NCI-H2081 treated with DMSO at 0.1 percent for 48 hours (cell line): ENCODE measurements around the gene IL20.
"Not testable (repeated sequence)": the region's sequence is repeated elsewhere in the genome, so short reads cannot be mapped to it uniquely, and the experiment has no call there.

ENCODE experiments used
- DNase-seq: peaks from one replicate; lab custom pipeline; 2025; lab: John Stamatoyannopoulos, UW

The IL20 gene

DNA sequence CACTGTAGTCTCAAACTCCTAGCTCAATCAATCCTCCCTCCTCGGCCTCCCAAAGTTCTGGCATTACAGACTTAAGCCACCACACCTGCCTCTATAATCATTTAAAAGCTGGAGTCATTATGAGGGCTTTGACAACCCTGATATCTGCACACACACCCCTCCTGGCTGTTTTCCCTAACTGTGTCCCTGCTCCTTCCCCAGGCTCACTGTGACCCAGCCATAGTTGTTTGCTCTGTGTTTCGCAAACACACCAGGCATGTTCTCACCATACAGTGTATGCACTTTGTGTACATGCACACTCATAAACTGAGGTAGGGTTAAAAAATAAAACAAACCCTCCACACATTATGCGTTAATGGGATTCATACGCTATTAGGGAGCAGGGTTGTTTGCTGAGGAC lies 21.8 kb upstream of the IL20 start:
- no peak for DNase-seq

DNA sequence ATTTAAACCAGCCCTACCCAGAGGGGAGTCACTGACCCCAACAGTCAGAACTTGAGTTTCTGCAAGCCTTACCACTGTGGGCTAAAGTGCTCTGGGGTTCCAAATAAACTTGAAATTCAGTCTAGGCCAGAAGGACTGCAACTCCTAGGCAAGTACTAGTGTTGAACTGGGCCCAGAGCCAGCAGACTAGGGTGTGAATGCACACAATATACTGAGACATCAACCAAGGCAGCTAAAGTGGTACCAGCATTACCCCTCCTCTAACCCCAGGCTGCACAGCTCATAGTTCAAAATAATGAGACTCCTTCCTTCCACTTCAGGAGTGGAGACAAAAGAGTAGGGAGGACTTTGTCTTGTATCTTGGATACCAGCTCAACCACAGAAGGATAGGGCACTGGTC lies 18.9 kb upstream of the IL20 start:
- DNase-seq, result no peak

DNA sequence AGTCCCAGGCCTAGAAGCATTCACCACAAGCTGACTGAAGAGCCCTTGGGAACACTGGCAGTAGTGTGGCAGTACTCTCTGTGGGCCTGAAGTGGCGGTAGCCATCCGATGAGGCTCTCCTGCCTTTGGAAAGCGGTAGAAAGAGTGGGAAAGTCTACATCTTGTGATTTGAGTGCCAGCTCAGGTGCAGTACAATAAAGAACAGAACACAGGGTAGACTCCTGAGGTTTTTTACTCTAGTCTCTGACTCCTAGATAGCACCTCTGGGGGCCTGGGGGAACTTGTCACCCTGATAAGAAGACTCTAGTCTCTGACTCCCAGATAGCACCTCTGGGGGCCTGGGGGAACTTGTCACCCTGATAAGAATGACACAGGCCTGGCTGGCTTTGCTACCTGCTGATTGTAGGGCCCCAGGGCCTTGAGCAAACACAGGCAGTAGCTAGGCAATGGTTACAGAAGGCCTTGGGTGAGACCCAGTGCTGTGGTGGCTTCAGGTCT lies 18.0 kb upstream of the IL20 start:
- no peak for DNase-seq

DNA sequence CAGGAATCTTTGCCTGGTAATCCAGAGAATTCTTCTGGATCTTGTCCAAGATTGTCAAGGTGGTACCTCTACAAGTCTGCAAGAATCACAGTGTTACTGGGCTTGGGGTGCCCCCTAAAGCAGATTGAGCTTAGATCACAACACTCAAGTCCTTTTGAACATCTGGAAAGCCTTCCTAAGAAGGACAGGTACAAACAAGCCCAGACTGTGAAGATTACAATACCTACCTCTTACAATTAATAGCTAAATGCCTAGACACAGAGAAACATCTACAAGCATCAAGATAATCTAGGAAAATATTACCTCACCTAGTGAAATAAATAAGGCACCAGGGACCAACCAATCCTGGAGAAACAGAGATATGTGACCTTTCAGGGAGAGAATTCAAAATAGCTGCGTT lies 17.5 kb upstream of the IL20 start:
- no peak for DNase-seq

DNA sequence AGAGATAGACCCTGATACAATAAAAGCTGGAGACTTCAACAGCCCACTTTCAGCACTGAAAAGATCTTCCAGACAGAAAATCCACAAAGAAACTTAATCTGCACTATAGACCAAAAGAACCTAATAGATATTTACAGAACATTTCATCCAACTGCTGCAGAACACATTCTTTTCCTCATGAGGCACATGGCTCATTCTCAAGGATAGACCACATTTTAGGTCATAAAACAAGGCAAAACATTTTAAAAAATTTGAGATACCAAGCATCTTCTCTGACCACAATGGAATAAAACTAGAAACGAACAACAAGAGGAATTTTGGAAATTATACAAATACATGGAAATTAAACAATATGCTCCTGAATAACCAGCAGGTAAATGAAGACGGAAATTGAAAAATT lies 15.0 kb upstream of the IL20 start:
- DNase-seq, result no peak

DNA sequence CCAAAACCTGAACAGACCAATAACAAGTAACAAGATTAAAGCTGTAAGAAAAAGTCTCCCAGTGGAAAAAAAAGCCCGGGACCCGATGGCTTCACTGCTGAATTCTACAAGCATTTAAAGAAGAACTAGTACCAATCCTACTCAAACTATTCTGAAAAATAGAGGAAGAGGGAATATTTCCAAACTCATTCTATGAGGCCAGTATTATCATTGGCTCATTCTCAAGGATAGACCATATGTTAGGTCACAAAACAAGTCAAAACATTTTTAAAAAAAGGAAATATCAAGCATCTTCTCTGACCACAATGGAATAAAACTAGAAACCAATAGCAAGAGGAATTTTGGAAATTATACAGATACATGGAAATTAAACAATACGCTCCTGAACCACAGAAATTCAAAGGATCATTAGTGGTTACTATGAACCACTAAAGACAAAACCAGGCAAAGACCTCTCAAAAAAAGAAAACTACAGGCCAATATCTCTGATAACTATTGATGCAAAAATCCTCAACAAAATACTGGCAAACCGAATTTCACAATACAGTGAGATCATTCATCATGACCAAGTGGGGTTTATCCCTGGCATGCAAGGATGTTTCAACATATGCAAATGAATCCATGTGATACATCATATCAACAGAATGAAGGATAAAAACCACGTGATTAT lies 13.9 kb upstream of the IL20 start:
- no peak for DNase-seq

DNA sequence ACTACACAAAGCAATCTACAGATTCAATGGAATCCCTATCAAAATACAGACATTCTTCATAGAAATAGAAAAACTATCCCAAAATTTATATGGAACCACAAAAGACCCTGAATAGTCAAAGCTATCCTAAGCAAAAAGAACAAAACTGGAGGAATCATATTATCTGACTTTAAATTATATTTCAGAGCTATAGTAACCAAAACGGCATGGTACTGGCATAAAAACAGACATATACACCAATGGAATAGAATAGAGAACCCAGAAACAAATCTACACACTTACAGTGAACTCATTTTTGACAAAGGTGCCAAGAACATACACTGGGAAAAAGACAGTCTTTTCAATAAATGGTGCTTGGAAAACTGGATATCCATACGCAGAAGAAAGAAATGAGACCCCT lies 12.8 kb upstream of the IL20 start:
- not testable (repeated sequence) for DNase-seq

DNA sequence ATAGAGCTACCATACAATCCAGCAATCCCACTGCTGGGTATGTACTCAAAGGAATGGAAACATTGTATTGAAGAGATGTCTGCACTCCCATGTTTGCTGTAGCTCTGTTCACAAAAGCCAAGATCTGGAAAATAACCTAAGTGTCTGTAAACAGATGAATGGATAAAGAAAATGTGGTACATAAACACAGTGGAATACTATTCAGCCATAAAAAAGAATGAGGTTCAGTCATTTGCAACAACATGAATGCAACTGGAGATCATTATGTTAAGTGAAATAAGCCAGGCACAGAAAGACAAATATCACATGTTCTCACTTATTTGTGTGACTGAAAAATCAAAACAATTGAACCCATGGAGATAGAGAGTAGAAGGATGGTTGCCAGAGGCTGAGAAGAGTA lies 11.7 kb upstream of the IL20 start:
- not testable (repeated sequence) for DNase-seq

DNA sequence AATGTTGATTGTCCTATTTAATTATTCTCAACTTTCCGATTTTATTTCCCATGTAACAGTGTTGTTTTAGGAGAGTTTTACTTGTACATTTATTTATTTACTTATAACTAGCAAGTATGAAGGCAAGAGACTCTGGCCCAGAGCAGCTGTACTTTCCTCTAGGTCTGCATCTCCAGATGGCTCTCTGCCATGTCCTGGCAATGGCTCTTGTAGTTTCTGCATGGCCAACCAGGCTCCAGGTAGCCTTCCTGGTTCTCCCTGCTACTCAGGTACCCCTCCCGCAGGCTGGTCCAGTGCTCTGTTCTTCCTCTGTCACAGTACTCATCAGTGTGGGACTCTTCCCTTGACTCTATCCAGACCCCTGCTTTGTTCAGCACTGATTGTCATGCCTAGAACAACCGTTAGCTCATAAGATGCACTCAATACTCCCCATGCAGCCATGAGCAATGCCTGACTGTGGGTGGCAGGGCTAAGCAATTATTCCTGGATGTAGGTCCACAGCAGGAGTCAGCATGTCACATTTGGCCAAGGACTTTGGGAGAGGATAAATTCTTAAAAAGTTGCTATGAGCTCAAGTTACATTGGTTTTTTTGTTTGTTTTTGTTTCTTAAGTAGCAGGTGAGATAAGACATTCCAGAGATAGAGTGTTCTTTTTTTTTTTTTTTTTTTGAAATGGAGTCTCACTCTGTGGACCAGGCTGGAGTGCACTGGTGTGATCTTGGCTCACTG lies 10.9 kb upstream of the IL20 start:
- DNase-seq, result no peak

DNA sequence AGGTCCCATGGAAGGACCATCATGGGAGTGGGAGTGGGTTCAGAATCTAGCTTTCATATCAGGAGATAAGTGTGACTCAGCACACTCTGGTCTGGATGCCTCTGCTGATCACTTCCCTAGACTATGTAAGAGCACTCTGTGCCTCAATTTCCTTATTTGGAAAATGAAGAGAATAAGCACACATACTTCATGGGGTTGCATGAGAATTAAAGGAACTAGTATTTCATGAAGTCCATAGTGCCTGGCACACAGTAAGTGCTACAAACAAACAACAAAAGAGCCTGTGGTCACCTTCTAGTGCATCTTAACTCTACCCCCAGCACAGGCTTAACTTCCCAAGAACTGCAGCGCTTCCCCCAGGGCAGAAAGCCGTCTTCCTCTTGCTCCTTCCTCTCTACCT lies 9.6 kb upstream of the IL20 start:
- DNase-seq, result no peak

DNA sequence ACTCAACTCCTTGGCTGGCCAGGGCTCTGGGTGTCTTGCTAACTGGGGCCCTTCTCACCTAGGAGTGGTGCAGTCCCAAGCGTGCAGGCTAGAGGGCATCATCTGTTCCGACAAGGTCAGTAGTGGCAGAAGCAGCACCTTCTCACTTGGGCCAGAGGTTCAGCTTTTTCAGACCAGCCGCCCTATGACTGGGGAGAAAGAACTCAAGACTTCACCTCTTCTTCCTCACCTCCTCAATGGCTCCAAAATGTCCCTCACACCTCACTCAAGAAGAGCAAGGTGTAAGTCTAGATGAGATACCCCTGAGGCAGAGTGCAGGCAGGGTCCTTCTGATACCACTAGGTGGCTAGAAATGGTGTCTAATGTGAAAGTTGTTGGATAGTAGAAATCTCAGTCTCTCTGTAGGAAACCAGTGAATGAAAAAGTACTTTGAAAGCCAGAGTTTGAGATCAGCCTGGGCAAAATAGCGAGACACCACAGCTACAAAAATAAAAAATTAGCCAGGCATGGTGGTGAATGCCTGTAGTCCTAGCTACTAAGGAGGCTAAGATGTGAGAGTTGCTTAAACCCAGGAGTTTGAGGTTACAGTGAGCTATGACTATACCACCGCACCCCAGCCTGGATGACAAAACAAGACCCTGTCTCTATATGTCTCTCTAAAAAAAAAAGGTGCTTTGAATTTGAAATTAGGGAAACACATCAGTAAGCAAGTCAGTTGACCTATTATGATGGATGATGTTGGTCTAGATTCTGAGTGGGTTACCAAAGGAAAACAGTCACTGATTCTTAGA lies 8.6 kb upstream of the IL20 start:
- DNase-seq, result no peak

DNA sequence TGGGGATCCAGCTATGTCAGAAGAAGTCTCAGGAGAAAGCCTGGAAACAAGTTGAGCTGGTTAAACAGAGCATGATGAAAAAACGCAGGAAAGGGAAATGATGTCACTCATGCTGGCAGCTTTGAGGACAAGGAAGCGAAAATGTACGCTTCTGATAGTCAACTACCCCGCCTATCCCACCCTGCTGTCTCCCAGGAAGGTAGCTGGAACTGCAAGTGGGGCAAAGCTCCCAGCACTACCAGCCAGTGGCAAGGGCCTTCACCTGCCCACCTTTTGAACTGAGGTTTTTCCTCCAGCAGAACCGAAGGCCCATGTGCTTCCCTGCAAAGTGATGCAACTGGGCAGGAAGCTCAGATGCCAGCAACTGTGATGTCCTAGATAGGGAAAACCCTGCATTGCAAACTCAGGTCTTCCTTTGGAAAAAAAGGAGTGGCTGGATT lies 6.3 kb upstream of the IL20 start:
- DNase-seq, result no peak

DNA sequence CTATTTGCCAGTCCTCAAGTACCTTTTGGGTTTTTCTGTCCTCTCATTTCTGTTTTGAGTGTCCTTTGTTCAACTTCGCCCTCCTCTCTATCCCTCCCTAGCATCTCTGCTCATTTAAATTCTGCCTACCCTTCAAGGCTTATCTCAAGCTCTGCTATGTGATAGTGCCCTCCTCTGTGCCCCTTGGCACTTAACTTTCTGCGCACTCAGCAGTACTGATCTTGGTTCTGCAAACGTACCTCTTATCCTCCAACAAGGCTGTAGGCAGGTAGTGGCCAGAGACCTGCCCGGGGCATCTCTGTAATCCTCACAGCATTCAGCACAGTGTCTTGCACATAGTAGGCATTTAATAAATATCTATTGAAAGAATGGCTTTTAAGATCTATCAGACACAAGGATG lies 5.3 kb upstream of the IL20 start:
- DNase-seq, result no peak

DNA sequence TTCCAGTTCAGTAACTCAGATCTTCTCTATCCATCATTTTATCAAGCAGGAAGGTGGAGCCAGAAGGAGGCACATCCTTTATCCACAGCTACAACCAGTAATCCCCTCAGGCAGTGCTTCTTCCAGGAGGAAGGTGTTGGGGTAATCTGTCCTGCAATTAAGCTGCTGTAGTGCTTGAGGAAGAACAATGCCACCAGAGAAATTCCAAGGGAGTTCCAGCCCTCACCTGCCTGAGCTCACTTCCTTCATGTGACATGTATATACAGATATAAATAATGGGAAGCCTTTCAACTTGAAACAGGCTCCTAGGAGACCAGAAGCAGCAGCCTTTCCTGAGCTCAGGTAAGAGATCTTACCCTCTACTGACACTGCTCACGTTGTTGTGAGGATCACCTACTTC lies 2.2 kb upstream of the IL20 start:
- DNase-seq, result no peak

DNA sequence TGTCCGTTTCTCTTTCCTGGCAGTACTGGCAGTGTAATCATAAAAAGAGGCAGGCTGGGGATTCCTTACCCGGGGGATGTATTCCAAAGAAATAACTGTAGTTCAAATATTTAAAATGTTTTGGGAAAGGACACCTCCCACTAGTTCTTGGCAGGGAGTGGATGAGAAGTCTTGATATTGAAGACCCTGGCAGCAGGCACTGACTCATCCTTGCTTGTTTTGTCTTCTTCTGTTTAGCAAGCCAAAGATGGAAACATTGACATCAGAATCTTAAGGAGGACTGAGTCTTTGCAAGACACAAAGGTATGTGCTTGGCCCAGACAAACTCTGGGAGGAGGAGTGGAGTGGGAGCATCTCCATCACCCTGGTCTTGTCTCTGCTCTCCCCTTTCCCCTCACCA lies 639 bp downstream of the IL20 start:
- DNase-seq, result no peak

DNA sequence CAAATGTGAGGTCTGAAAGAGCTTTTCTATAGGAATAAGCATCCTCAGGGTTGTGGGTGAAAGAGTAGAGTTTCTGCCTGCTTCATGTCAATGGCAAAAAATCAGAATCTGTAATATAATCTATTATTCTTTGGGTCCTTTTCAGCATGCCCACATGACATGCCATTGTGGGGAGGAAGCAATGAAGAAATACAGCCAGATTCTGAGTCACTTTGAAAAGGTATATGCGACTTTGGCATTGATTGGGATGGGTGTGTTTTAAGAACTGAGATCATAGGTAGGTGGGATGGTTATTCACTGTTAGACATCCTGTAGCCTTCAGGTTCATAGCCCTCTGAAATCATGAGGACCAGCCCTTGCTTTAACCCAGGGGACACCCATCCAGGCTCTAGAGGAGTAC lies 1.8 kb downstream of the IL20 start:
- DNase-seq, result no peak

DNA sequence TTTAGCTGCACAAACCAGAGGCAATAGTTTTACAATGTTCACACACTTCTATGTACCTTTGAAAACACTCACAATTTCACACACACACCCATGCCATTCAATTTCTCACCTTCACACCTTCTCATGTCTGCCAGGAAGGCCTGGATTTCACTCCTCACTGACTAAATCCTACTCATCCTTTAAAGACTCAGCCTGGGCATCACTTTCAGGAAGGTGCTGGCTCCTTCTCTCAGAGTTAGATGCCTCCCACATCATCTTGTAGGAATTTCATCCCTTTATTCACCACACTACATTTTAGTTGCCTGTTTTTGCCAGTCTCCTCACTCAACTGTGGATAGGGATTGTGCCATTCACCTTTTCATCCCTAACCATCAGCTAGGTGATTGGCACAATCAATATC lies 2.3 kb downstream of the IL20 start:
- no peak for DNase-seq

DNA sequence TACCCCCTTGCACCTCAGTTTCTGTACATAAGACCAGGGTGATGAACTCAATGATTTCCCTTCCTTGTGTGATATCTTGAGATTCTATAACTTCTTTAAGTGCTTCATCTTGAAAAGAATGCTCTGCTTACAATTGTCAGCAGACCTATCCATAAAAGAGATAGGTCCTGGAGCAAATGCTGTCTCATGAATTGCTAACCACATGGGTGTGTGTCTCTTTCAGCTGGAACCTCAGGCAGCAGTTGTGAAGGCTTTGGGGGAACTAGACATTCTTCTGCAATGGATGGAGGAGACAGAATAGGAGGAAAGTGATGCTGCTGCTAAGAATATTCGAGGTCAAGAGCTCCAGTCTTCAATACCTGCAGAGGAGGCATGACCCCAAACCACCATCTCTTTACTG lies 2.8 kb downstream of the IL20 start:
- no peak for DNase-seq

DNA sequence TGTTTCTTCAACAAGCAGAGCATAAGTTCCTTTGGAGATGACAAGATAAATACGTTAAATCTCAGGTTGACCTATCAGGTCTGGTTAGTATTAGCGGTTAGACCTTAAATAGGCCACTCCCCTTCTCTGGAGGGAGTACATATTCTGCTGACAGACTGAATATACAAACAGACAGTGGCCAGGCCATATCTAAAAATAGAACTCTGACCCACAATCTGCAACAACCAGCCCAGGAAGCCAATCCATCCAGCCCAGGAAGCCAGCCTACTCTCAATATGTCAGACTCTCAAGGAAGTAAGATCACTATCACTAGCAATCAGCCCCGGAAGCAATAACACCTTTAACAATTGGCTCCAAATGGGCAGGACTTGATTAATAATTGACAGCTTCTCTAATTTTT lies 6.7 kb downstream of the IL20 start:
- DNase-seq, result no peak

DNA sequence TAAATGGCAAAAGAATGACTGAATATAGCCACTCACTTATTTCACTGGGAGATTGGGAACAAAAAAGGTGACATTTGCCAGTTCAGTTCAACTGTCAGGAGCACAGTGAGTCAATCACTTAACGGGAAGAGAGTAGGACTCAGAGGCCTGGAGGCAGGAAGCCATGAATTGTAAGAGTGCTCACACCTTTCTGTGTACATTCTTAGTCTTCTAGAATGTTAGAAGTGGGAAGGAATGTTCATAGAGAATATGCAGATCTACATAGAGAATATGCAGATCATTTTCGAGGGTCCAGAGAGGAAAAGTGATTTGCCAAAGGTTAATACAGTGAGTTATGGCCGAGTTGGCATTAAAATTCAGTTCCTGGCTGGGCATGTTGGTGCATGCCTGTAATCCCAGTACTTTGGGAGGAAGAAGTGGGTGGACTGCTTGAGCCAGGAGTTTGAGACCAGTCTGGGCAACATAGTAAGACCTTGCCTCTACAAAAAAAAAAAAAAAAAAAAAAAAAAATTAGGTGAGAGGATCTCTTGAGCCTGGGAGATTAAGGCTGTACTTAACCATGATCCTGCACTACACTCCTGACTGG lies 8.3 kb downstream of the IL20 start:
- DNase-seq, result no peak

DNA sequence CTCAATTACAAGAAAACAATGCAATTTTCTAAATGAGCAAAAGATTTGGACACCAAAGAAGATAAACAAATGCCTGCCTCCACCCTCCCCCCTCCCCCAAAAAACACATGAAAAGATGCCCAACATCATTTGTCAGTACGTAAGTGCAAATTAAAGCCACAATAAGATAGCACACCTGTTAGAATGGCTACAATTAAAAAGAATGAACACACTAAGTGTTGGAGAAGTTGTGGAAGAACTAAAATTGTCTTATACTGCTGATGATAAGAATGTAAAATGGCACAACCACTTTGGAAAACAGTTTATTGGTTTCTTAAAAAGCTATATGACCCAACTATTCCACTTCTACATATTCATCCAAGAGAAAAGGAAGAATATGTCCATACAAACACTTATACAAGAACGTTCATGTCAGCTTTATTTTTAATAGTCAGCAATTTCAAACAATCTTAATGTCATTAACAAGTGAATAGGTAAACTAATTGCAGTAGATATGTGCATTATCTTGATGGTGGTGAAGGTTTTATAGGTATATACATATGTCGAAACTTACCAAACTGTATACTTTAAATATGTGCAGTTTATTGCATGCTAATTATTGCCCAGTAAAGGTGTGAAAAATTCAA lies 10.4 kb downstream of the IL20 start:
- DNase-seq, result no peak

DNA sequence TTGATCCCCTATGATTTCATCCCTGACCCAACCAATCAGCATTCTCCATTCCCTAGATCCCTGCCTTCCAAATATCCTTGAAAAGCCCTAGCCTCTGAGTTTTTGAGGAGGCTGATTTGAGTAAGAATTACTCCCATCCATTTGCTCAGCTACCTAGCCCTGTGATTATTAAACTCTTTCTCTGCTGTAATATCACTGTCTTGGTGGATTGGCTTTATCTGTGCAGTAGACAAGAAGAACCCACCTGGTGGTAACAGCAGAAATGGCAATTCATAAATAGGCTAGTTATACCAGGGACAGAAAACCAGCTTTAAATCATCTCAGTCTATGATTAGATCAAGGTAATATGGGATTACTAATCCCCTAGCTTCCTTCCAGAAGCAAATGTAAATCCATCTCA lies 13.0 kb downstream of the IL20 start:
- no peak for DNase-seq
